H1 (cell line): ENCODE data around the gene FBXO44. TPM values are rescaled to one million over a fixed set of nuclear protein-coding genes. Genes with fewer than 3 reads are reported as not detected.

ENCODE experiments used
- CBX8 ChIP-seq: fragments of 300-800, 300-1000 bp; sonication (generic); IDR thresholded peaks from 2 replicates; pipeline ENCODE4 v1.7.1; 2016; ENCODE audit warnings: low read depth, low read length, borderline replicate concordance
- CREB1 ChIP-seq: IDR thresholded peaks from 2 replicates; pipeline ENCODE4 v1.6.1; 2012; ENCODE audit warnings: inconsistent platforms
- CTCF ChIP-seq, 3 experiments: IDR thresholded peaks; 1 replicate in 2 of 3; 2 replicates in 1 of 3; pipeline versions ENCODE4 v1.5.1 to v1.6.1; 2011; ENCODE audit warnings: low read length in 3 of 3, mild to moderate bottlenecking in 3 of 3, inconsistent platforms in 2 of 3, low read depth in 1 of 3, moderate library complexity in 1 of 3; ENCODE audit not compliant: insufficient read depth in 1 of 3; ENCODE audit errors: control extremely low read depth in 1 of 3
- HDAC6 ChIP-seq: IDR thresholded peaks from one replicate; pipeline ENCODE4 v1.7.1; 2012; ENCODE audit warnings: low read depth, mild to moderate bottlenecking, inconsistent platforms, low read length, moderate library complexity
- JUN ChIP-seq: IDR thresholded peaks from 2 replicates; pipeline ENCODE4 v1.6.1; 2011; ENCODE audit warnings: low read depth, mild to moderate bottlenecking, improper control_type of control experiment, low read length
- RXRA ChIP-seq: IDR thresholded peaks from 2 replicates; pipeline ENCODE4 v1.6.1; 2011; ENCODE audit warnings: low read depth, mild to moderate bottlenecking, low read length, moderate library complexity; ENCODE audit not compliant: insufficient read depth
- SAP30 ChIP-seq: fragments of 300-600 bp; sonication (generic); IDR thresholded peaks from 2 replicates; pipeline ENCODE4 v1.7.1; 2012; ENCODE audit warnings: low read length, moderate library complexity, mild to moderate bottlenecking, inconsistent platforms; ENCODE audit not compliant: insufficient read depth, insufficient replicate concordance
- SP2 ChIP-seq: IDR thresholded peaks from 2 replicates; pipeline ENCODE4 v1.6.1; 2012; ENCODE audit warnings: mild to moderate bottlenecking, low read length, inconsistent platforms
- polyA plus RNA-seq, 7 experiments: library from polyadenylated mRNA; depleted of rRNA in 3 of 7; stranded (reverse) in 5 of 7; unstranded in 2 of 7; fragments of >200 nt in 5 of 7; fragments of 200-250 nt in 2 of 7; gene quantifications; 1 replicate in 5 of 7; 2 replicates in 1 of 7; 4 replicates in 1 of 7; pipeline versions ENCODE4 v1.2.1 to v1.2.3, GENCODE V29; 2011 to 2013; ENCODE audit warnings: missing spikeins in 2 of 7, mixed read lengths in 2 of 7
- total RNA-seq: library from RNA; stranded (reverse); fragmentation: NEBNext Ultra II Directional; extraction: Animal tissue kit (Norgen Biotek cat#: 25700); gene quantifications from 2 replicates; pipeline ENCODE4 v1.2.1, GENCODE V29; 2021

The FBXO44 gene
- total and polyA plus RNA-seq, 2 of the 8 experiments (the other 6 are each of a cell fraction or from before 2014, with no cell fraction given), result 27.0 to 27.2 TPM

DNA sequence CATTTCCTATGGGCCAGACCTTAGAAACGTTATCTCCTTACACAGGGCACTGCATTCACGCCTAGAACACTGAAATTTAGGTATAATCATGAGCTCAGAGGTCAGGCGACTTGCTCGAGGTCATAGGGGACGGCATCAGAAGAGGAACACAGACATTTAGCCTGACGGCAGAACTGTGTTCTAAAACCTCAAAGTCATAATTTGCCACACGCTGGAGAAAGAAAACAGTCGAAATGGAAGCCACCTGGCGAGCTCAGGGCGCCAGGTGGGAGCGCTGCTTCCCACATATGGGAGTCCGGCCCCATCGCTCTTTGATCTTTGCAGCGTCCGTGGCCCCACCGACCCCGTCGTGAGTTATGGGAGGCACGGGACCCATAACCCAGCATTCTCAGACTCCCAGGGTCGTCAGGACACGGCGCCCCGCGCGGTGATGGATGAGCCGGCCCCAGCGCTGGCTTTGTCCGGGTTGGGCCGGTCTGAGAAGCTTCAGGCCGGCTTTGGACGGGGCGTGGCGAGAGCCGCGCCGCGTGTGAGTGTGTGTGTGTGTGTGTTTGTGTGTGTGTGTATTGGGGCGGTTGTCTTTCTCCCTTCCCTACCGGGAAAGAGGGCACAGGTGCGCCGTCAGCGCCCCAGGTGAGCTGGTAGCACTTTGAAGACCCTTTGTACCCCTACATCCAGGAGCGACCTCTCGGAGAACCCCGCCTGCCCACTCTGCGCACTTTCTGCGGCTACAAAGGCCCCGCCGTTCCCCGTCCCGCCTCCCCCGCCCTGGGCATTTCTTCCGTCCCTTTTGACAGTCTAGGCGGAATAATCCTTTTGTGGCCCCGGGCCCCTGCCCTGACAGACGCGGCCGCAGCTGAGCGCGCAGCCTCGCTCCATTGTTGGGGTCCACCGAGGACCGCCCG, 36.0 kb downstream of the FBXO44 start (continued):
- peak in 1 of 3 experiments; percentile 2; a peak in 1 of 4 replicates for TF ChIP-seq CTCF (IDR thresholded peaks at IDR 0.05; ENCODE audit: control extremely low read depth in 1 of 3, insufficient read depth in 1 of 3, low read depth in 1 of 3, low read length in 3 of 3)
- TF ChIP-seq JUN, result 0 out of 2 replicates have a peak, but pooled peaks have one; percentile 23
- peak; percentile 24; the same call in 1 of the 2 replicates for TF ChIP-seq CREB1
- peak; percentile 69 for TF ChIP-seq SAP30
- TF ChIP-seq HDAC6, result no peak
- no peak for TF ChIP-seq RXRA
- TF ChIP-seq CBX8, result no peak
- no peak for TF ChIP-seq SP2
